NCI-H82 (cell line): ENCODE data around the gene RPL28.

ENCODE experiments used
- DNase-seq: peaks from one replicate; lab custom pipeline; 2025; lab: John Stamatoyannopoulos, UW

RPL28 gene

DNA sequence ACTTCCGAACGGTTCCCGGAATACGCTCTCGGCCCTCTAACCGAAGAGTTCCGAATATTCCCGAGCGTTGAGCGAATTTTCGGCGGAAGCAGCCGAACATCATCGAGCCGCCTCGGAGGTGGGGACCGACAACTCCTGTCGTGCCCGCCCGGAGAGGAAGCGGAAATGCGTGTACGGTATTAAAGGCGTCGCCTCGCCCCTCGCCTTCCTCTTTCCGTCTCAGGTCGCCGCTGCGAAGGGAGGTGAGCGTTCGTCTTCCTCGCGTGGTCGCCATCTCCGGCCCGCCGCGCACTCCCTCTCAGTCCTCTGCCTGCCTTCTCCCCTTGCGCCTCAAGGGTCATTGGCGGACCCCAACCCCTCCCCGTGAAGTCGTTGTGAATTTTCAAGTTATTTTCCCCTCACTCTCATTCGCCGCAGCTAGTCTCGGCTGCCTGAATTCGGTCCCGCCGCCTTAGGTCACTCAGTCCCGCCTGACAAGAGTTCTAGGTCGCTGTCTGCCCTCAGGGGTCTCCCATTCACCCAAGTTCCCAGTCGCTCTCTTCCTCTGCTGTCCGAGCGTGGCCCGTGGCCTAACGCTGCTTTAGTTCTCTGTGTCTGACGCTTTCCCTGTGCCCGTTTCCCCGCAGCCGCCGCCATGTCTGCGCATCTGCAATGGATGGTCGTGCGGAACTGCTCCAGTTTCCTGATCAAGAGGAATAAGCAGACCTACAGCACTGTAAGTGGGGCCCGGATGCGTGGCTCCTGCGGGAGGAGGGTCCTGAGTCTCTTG lies at the start of gene RPL28:
RPL28 (plus strand) TSS at position 209 of the 769 bp plus-strand sequence; CDS start at position 635, 426 bp downstream.
- DNase-seq: peak; percentile 99

GRCh38 chr19:55336101-55336500 lies 49.6 kb upstream of the RPL28 start:
- no peak for DNase-seq

GRCh38 chr19:55339105-55339888 lies 46.4 kb upstream of the RPL28 start, which contains the start of gene KMT5C:
TSS of gene KMT5C (plus strand) at chr19:55339876. CDS start at chr19:55341937, 2,061 bp downstream.
- peak; percentile 100 for DNase-seq

DNA sequence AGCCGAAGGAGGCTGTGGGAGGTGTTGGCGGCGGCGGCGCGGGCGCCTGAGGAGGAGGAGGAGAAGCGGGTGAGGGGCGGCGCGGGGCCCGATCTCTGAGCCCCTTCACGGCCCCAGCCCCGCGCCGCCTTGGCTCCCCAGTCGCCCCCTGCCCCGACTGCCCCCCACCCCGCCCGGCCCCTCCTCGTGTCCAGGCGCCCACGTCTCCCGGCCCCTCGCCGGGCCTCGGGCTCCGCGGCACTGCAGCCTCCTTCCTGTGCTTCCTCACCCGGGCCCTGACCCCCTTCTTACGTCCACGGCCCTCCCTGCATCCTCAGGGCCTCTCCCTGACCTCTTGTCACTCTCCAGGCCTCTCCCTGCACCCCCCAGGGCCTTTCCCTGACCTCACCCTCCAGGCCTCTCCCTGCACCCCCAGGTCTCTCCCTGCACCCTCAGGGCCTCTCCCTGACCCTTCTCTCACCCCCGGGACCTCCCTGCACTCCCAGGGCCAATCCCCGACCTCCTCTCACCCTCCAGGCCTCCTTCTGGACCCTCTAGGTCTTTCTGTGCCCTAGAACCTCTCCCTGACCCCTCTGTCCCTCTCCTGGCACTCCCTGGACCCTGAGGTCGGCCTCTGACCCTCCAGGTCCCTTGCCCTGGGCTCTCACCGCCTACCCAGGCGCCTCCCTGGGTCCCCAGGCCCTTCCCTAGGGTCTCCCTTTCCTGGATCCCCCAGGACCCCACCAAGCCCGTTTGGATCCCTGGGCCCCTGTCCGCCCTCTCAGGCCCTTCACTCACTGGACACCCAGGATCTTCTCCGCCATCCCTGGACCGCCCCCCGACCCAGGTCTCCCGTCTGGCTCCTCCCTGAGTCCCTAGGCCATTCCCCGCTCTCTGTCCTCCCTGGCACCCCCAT lies 45.6 kb upstream of the RPL28 start:
- no peak for DNase-seq

DNA sequence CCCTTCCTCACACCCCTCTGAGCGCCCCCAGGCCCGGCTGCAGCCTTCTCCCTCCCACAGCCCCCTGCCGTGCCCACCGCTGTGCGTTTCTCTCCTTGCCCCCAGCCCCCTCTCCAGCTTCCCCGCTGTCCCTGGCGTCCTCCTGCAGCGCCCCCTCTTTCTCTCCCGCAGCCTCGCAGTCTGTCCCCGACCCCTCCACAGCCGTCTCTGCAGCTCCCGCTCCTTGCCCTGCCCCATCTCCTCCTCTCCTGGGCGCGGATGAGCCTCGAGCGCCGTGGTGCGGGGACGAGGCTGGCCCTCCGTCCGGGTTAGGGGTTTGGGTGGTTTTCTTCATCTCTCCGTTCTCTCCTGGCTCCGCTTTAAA lies 45.0 kb upstream of the RPL28 start:
- DNase-seq: peak; percentile 74

DNA sequence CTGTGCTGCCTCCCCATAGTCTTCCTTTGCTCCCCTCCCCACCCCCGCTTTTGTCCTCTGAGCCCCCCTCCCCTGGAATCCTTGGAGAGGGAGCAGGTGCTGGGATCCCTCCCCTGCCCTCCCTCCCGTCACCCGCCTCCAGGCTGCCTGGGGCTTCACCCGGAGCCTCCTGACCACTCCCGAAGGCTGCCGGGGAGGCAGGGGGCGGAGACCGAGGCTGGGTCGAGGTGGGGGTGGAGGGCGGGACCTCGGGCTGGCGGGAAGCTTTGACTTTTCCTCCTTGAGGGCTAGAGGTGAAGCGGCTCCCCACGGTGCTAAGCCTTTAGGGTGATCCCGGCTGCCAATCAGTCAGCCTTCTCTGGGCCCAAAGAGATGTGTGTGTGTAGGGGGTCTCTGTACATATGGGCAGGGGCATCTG lies 44.6 kb upstream of the RPL28 start:
- DNase-seq: peak; percentile 94

GRCh38 chr19:55341595-55342531 lies 43.9 kb upstream of the RPL28 start:
- DNase-seq: no peak

DNA sequence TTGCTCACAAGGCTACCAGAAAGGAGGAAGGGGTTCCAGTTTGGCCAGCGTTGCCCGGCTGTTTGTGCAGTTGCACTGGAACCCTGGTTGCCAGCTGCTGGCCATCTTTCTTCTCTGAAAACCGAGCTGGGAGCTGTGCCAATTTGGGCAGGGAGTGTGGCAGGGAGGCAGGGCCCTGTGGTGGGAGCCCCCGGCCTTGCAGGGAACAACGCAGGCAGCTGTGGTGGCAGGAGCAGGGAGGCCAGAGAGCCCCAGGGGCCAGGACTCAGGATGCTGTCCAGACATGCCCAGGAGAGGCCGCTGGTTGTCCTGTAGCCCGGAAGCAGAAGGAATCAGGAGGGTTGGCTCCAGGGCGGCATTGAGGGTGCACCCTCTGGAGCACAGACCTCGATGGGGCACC lies 41.3 kb upstream of the RPL28 start:
- DNase-seq: no peak

- no peak for DNase-seq
Observed at GRCh38 chr19:55345101-55345817, 40.5 kb upstream of the RPL28 start.

GRCh38 chr19:55345818-55346724 lies 39.7 kb upstream of the RPL28 start:
- DNase-seq: no peak

DNA sequence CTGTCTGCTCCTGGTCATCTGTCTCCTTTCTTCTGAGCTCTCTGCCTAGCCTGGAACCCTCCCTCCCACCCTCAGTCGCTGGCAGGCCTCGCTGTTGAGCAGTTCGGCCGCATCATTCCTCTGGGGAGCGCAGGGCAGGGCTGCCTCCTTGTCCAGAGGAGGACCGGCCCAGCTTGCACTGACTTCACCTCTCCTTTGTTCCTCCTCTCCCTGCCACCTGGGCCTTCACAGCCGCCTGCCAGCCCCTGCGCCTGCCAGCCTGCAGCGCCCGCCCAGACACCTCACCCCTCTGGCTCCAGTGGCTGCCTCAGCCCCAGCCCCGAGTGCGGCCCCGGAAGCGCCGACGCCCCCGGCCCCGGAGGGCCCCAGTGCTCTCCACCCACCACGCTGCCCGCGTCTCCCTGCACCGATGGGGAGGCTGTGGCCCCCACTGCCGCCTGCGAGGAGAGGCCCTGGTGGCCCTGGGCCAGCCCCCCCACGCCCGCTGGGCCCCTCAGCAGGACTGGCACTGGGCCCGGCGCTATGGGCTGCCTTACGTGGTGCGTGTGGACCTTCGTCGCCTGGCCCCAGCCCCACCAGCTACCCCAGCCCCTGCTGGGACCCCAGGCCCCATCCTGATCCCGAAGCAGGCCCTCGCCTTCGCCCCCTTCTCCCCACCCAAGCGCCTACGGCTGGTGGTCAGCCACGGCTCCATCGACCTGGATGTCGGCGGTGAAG lies 38.8 kb upstream of the RPL28 start:
- no peak for DNase-seq

- DNase-seq: no peak
Observed at GRCh38 chr19:55347442-55348009, 38.2 kb upstream of the RPL28 start.

GRCh38 chr19:55348317-55349034 lies 37.3 kb upstream of the RPL28 start:
- peak; percentile 25 for DNase-seq

DNA sequence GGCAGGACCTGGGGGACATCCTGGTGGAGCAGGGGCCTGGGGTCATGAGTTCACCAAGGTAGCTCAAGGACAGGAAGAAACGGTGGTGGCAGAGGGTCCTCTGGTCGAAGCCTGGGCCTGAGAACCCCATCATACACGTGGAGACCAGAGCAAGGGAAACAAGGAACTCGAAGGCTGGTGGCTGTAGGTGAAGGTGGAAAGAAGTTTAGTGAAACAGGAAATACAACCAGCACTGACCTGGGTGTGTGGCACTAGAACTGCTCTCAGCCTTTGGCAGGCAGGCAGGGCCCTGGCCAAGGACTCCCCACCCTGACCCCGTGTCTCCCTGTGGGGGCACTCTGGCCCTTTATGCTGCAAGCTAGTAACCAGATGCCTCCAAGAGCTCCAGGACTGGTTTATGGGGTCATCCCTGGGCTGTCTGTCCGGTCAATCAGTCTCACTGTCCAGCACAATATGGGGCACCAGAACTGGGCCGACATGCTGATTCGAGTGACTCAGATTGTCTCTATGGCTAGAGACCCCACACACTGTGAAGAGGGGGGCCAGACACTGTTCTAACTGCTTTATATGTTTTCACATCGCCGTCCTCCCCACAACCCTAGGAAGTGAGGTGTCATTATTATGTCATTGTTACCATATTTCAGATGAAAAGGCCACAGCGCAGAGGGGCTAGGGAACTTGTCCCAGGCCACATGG lies 35.0 kb upstream of the RPL28 start:
- DNase-seq: no peak

DNA sequence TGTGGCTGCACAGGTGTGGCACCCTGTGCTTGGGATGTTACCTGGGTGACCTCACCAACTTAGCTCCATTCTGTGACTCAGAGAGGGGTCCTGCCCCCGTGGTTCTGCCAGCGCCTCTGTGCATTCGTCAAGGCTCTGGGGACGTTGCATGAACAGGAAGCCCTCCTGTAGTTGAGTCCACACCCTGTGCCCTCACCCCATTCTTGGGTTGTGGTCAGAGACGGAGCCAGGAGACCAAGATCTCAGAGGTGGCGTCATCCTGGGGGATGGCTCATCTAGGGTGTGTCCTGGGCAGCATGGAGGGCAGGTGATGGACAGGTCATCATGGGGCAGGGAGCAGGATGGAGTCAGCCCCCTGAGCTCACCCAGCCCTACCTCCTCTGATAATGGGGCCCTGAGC lies 33.7 kb upstream of the RPL28 start:
- DNase-seq: no peak

DNA sequence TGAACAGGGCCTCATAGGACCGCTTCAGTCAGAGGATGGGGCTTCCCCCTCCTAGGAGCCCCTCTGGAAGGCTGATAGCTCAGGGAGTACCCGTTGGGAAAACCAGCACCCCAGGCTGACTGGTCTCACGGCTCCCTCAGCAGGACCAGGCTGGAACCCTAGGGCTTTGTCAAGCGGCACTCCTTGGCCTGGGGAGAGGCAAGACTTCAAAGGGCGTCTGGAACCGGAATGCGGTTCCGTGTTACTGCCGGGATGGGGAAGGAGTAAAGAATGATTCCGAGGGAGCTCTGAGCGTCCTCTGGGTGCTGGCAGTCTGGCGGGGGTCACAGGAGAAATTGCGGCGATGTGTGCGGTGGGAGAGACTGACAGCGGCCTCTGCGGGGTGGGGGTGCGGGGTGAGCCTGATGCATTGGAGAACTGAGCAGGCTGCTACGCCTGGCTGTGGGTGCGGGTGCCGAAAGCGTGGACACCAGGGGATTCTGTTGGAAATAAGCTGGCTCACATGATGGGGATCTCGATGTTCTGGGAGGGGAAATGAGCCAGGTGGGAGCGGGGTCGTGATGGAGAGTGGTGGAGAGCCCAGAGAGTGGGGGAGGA lies 33.1 kb upstream of the RPL28 start:
- DNase-seq: no peak

GRCh38 chr19:55353356-55353802 lies 32.4 kb upstream of the RPL28 start:
- no peak for DNase-seq
